Tibial nerve (tissue), 4 donors: ENCODE data around the gene ZFX. TPM values are rescaled to one million over a fixed set of nuclear protein-coding genes. Genes with fewer than 3 reads are reported as not detected.

Source experiments
- DNase-seq, 2 donors: peaks; one replicate each; pipeline ENCODE4 v3.0.0-alpha.2; 2019; ENCODE audit warnings: low spot score in 2 of 2
- H3K27ac ChIP-seq, 4 donors: fragments of 200-600 bp; sonication (generic) in 3 of 4; one replicate each; pipeline ENCODE4 v1.5.1; 2017 to 2019; ENCODE audit warnings: mild to moderate bottlenecking in 1 of 4
- H3K27me3 ChIP-seq, 2 donors: fragments of 200-600 bp; sonication (generic) in 1 of 2; one replicate each; pipeline versions ENCODE4 v1.5.1 to v1.6.0; 2017 to 2019
- H3K36me3 ChIP-seq, 3 donors: fragments of 200-600 bp; sonication (generic); one replicate each; pipeline ENCODE4 v1.5.1; 2018 to 2019
- H3K4me1 ChIP-seq, 4 donors: fragments of 200-600 bp; sonication (generic) in 3 of 4; one replicate each; pipeline ENCODE4 v1.5.1; 2017 to 2019
- H3K4me3 ChIP-seq, 4 donors: fragments of 200-600 bp; sonication (generic) in 3 of 4; one replicate each; pipeline ENCODE4 v1.5.1; 2017 to 2019; ENCODE audit warnings: mild to moderate bottlenecking in 1 of 4, moderate library complexity in 1 of 4
- H3K9me3 ChIP-seq, 4 donors: fragments of 200-600 bp; sonication (generic) in 3 of 4; one replicate each; pipeline ENCODE4 v1.5.1; 2017 to 2019
- EP300 ChIP-seq, 2 donors: sonication (generic); formaldehyde crosslinking; IDR thresholded peaks; one replicate each; pipeline ENCODE4 v1.6.1; 2017; ENCODE audit warnings: antibody characterized with exemption in 2 of 2, mild to moderate bottlenecking in 1 of 2
- POLR2A ChIP-seq, 2 donors: fragments of 450-650 bp; IDR thresholded peaks; one replicate each; pipeline ENCODE4 v1.6.1; 2017; ENCODE audit warnings: antibody characterized with exemption in 2 of 2, mild to moderate bottlenecking in 2 of 2, moderate library complexity in 2 of 2
- WGBS, 2 donors: methylation state at CpG; one replicate each; pipeline ENCODE4 v1.1.5; 2018; 5-methylcytosine and 5-hydroxymethylcytosine counted together
- total RNA-seq, 4 donors: library from RNA; depleted of rRNA; stranded (reverse); fragments of >200 nt; gene quantifications; one replicate each; pipeline ENCODE4 v1.1.0, GENCODE V29; 2016
- TF ChIP-seq, protein P1 (sequence below), 5 experiments: fragments of 200-600 bp in 3 of 5; fragments of 450-650 bp in 2 of 5; sonication (generic) in 3 of 5; IDR thresholded peaks; one replicate each; pipeline ENCODE4 v1.5.1; 2016 to 2019; ENCODE audit warnings: antibody characterized with exemption in 5 of 5, mild to moderate bottlenecking in 3 of 5, moderate library complexity in 2 of 5

Gene ZFX
- total RNA-seq, 4 donors from 2014 or later, result 30.4 to 136 (median 33.3) TPM

DNA sequence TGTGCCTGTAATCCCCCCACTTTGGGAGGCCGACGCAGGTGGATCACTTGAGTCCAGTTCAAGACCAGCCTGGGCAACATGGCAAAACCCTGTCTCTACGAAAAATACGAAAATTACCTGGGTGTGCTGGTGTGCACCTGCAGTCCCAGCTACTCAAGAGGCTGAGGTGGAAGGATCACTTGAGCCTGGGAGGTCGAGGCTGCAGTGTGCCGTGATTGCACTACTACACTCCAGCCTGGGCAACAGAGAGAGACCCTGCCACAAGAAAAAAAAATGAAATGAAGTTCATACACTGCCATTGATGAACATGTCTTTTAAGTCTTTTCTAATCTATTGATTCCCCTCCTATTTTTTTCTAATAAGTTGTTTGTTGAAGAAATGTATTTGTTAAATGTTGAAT lies 5.0 kb upstream of the ZFX start:
- WGBS, 2 donors, result 94 to 96% methylated on average over 5 to 6 of the region's 6 CpGs
- no peaks in the 10 kb centered on the region for H3K36me3 ChIP-seq
- peaks cover 0 to 19% (median 7%) of the 10 kb centered on the region in 4 donors for H3K4me1 ChIP-seq
- no peak overlapping the region for H3K4me3 ChIP-seq
- no peaks in the 10 kb centered on the region for H3K9me3 ChIP-seq
- TF ChIP-seq EP300 (IDR thresholded peaks at IDR 0.05) (no peak), POLR2A (IDR thresholded peaks at IDR 0.05) (no peak)
- no peak for DNase-seq
- no peak overlapping the region for H3K27ac ChIP-seq
- H3K27me3 ChIP-seq, result no peaks in the 10 kb centered on the region

DNA sequence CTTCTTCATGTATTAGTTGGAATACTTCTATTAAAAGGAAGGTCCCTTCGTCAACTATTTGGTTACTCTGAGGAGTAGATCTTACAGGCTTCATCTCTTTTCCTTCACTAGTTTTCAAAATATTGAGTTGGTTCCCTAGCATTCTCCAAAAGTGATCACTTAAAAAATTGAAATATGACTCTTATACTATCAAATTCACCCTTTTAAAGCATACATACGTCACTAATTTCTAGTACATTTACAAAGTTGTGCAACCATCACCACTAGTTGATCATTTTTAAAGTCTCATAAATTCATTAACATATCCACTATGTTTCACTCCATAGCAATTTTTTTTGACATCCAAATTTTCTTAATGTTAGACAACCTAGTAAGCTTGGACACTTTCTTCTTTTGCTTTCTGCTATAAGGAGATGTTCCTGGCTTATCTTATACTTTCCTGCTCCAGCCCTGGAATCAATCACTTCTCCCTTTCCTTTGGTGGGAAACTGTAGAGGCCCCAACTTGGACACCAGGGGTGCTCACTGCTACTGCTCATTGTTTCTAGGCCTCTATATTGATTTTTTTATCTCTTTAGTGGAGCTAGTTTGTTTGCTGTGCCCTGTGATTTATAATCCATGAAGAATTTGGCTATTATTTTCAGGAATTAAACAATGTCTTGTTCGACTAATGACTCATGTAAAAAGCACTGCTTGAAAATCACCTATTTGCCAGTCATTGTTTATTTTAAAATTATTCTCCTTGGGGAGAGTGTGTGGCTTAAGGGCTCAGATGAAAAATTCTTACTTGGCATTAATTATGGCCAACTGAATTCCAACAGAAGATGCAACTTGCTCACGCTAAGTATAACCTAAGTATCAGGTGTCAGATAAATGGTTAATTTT lies 4.0 kb upstream of the ZFX start:
- Histone ChIP-seq H3K4me3 (no peak overlapping the region), H3K4me1 (peaks cover 0 to 19% (median 7%) of the 10 kb centered on the region in 4 donors), H3K27me3 (no peaks in the 10 kb centered on the region), H3K36me3 (no peaks in the 10 kb centered on the region), H3K9me3 (no peaks in the 10 kb centered on the region), H3K27ac (peak overlapping the region in 3 of 4 donors; percentile 95 to 100 (median 98))
- no peak for DNase-seq
- TF ChIP-seq POLR2A (IDR thresholded peaks at IDR 0.05) (no peak), EP300 (IDR thresholded peaks at IDR 0.05) (no peak)
- TF ChIP-seq, protein P1, sequence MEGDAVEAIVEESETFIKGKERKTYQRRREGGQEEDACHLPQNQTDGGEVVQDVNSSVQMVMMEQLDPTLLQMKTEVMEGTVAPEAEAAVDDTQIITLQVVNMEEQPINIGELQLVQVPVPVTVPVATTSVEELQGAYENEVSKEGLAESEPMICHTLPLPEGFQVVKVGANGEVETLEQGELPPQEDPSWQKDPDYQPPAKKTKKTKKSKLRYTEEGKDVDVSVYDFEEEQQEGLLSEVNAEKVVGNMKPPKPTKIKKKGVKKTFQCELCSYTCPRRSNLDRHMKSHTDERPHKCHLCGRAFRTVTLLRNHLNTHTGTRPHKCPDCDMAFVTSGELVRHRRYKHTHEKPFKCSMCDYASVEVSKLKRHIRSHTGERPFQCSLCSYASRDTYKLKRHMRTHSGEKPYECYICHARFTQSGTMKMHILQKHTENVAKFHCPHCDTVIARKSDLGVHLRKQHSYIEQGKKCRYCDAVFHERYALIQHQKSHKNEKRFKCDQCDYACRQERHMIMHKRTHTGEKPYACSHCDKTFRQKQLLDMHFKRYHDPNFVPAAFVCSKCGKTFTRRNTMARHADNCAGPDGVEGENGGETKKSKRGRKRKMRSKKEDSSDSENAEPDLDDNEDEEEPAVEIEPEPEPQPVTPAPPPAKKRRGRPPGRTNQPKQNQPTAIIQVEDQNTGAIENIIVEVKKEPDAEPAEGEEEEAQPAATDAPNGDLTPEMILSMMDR (IDR thresholded peaks at IDR 0.05), result no peak
- WGBS, 2 donors, result 59 to 82% methylated on average over 4 of the region's 4 CpGs

DNA sequence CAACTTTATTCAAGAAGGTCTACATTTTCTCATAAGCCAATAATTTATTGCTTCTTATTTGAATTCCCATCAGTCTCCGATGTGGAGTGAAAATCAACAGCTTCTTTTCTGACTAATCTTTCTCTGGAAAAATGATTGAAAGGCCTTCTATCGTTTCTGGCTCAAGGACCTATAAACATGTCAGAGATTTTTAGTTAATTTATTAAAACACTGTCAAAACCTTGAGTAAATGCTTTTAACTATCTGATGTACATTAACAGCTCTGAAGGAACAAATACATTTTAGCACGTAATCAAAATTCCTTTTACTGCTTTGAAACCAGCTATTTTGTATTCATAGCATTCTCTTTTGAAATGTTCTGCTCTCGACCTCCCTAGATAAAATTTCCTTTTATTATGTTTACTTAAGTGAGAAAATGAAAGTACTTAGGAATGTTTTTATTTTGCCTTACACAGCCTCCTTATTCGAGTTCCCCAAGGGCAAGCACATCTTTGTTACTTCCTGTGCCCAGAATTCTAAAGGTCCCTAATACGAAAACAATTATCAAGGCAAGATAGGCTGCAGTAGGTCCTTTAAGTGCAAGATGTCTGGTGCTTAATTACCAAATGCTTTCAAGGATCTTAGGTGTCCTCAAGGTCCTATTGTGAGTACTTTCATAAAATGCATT lies 3.1 kb upstream of the ZFX start:
- H3K4me1 ChIP-seq, result peaks cover 0 to 23% (median 11%) of the 10 kb centered on the region in 4 donors
- DNase-seq, result no peak
- TF ChIP-seq EP300 (IDR thresholded peaks at IDR 0.05) (no peak), POLR2A (IDR thresholded peaks at IDR 0.05) (no peak)
- TF ChIP-seq, protein P1 (IDR thresholded peaks at IDR 0.05), result no peak
- no peaks in the 10 kb centered on the region for H3K27me3 ChIP-seq
- no peaks in the 10 kb centered on the region for H3K36me3 ChIP-seq
- H3K27ac ChIP-seq, result peak overlapping the region; percentile 53 to 100 (median 96)
- H3K4me3 ChIP-seq, result peak overlapping the region in 1 of 4 donors; percentile 24
- 3 to 10% methylated on average over 6 of the region's 6 CpGs for WGBS, 2 donors
- H3K9me3 ChIP-seq, result no peaks in the 10 kb centered on the region

DNA sequence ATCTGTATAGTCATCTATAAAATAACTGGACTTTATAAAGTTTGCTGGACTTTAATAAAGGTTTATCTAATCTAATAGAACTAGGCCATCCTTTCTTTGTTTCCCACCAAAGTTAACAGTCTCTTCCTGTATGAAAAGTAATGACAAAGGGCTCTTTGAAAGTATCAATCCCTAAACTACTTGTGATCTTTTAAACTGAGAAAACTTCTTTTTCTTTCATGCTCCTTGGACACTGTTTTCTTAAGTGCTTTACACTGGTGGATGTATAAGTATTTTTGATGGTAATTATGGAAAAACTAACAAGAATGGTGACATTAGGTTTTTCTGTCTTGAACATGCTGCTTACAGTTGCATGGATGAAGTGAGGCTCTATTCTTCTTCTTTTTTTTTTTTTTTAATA lies 2.4 kb upstream of the ZFX start:
- Histone ChIP-seq H3K4me3 (no peak overlapping the region), H3K4me1 (peaks cover 0 to 31% (median 14%) of the 10 kb centered on the region in 4 donors), H3K27me3 (no peaks in the 10 kb centered on the region), H3K9me3 (no peaks in the 10 kb centered on the region), H3K36me3 (no peaks in the 10 kb centered on the region), H3K27ac (peak overlapping the region; percentile 53 to 100 (median 96))
- DNase-seq, result no peak
- TF ChIP-seq EP300 (IDR thresholded peaks at IDR 0.05), result no peak
- no peak for TF ChIP-seq POLR2A (IDR thresholded peaks at IDR 0.05)
- TF ChIP-seq, protein P1 (IDR thresholded peaks at IDR 0.05), result no peak

DNA sequence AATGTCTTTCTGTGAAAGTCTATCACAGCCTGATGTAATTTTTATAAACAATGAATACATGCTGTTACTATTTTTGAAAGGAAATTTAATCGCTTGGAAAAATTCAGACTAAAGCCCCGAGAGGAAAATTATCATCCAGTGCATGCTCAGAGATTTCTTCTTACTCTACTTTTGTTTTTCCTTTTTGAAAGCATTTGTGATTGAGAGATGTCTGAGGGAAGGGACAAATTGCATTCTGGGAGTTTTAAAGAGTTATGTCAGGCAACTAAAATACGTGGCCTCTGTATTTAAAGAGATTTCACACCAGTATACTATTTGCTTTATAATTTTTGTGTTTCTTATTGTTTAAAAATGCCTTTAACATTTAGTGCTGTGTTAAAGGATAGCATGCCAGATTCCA lies 1.4 kb upstream of the ZFX start:
- Histone ChIP-seq H3K4me3 (peak overlapping the region; percentile 48 to 69 (median 52)), H3K9me3 (no peaks in the 10 kb centered on the region), H3K36me3 (no peaks in the 10 kb centered on the region), H3K27me3 (no peaks in the 10 kb centered on the region), H3K27ac (peak overlapping the region; percentile 95 to 100 (median 98)), H3K4me1 (peaks cover 0 to 40% (median 19%) of the 10 kb centered on the region in 4 donors)
- no peak for DNase-seq
- no peak for TF ChIP-seq EP300 (IDR thresholded peaks at IDR 0.05)
- TF ChIP-seq, protein P1 (IDR thresholded peaks at IDR 0.05), result no peak
- peak in 1 of 2 donors; percentile 17 for TF ChIP-seq POLR2A (IDR thresholded peaks at IDR 0.05)
- 0 to 4% methylated on average over 3 of the region's 3 CpGs for WGBS, 2 donors
